ENCODE measurements around the gene SERINC5.

Gene SERINC5

DNA sequence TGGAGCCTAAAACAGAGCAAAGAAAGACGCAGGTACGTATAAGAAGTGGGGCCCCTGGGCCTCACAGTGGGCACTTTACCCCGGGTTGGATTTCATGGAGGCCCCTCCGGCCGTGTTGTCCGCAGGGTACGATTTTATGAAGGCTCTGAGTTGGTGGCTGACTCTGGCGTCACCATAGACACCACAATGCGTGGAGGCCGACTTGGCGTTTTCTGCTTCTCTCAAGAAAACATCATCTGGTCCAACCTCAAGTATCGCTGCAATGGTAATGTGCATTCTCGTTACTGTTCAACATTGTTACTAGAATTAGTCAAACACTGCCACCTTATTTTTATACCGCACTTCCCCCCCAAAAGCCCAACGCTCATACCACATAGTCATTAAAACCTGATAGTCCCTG is 173.6 kb downstream of the SERINC5 start:
- Histone ChIP-seq H3K9me3 (ENCODE audit: severe bottlenecking) (no peaks in the 10 kb centered on the region), H3K36me3 (peaks cover 5% of the 10 kb centered on the region), H3K27me3 (ENCODE audit: insufficient read depth, low read depth, severe bottlenecking) (no peaks in the 10 kb centered on the region), H3K4me3 (ENCODE audit: low read depth, low read length) (no peak overlapping the region), H3K27ac (peak overlapping the region; percentile 11)
- TF ChIP-seq, protein P1, sequence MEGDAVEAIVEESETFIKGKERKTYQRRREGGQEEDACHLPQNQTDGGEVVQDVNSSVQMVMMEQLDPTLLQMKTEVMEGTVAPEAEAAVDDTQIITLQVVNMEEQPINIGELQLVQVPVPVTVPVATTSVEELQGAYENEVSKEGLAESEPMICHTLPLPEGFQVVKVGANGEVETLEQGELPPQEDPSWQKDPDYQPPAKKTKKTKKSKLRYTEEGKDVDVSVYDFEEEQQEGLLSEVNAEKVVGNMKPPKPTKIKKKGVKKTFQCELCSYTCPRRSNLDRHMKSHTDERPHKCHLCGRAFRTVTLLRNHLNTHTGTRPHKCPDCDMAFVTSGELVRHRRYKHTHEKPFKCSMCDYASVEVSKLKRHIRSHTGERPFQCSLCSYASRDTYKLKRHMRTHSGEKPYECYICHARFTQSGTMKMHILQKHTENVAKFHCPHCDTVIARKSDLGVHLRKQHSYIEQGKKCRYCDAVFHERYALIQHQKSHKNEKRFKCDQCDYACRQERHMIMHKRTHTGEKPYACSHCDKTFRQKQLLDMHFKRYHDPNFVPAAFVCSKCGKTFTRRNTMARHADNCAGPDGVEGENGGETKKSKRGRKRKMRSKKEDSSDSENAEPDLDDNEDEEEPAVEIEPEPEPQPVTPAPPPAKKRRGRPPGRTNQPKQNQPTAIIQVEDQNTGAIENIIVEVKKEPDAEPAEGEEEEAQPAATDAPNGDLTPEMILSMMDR (IDR thresholded peaks at IDR 0.05; ENCODE audit: low read depth, low read length): no peak
- DNase-seq: no peak

DNA sequence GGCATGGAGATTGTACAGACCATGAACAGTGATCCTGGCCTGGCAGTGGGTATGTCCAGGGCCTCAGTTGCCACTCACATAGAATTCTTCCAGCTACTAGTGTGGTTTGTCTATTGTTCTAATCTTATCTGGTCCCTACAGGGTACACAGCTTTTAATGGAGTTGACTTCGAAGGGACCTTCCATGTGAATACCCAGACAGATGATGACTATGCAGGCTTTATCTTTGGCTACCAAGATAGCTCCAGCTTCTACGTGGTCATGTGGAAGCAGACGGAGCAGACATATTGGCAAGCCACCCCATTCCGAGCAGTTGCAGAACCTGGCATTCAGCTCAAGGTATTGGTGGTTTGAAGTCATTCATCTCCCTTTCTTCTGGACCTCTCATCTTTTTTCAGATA is 176.9 kb downstream of the SERINC5 start:
- H3K36me3 ChIP-seq: peaks cover 5% of the 10 kb centered on the region
- no peak for DNase-seq
- no peaks in the 10 kb centered on the region for H3K27me3 ChIP-seq (ENCODE audit: insufficient read depth, low read depth, severe bottlenecking)
- no peak overlapping the region for H3K4me3 ChIP-seq (ENCODE audit: low read depth, low read length)
- TF ChIP-seq, protein P1 (IDR thresholded peaks at IDR 0.05; ENCODE audit: low read depth, low read length): no peak
- H3K27ac ChIP-seq: no peak overlapping the region
- H3K9me3 ChIP-seq (ENCODE audit: severe bottlenecking): no peaks in the 10 kb centered on the region

DNA sequence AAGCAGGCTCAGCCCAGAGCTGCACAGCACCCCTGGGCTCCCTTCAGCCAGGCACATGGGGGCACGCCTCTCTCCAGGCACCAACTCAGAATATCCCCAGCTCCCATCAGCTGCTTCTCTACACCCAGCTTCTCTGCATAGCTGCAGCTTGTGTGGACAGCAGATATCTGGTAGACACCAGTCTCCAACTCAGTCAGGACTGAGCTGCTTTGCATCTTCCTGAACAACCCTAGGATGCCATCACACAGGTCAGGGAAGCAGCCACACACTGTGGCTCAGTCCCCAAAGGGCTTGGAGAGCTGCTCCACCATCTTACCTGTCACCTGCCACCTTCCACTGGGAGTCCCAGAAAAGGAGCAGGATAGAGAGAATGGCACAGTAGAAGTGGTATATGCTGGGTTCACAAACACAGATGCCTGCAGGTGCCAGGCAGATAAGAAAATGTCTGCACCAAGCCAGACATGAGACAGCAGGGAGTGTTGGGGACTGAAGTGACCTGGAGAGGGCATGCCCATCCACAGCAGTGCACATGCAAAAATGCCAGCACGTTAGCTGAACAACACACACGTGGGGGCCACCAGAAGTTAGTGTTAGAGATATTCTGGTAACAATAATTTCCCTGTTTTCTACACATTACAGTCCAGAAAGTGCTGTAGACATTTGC is 178.7 kb downstream of the SERINC5 start:
- no peak for DNase-seq
- Histone ChIP-seq H3K27me3 (ENCODE audit: insufficient read depth, low read depth, severe bottlenecking) (no peaks in the 10 kb centered on the region), H3K36me3 (peaks cover 3% of the 10 kb centered on the region), H3K27ac (no peak overlapping the region), H3K4me3 (ENCODE audit: low read depth, low read length) (no peak overlapping the region), H3K9me3 (ENCODE audit: severe bottlenecking) (no peaks in the 10 kb centered on the region)
- TF ChIP-seq, protein P1 (IDR thresholded peaks at IDR 0.05; ENCODE audit: low read depth, low read length): no peak

DNA sequence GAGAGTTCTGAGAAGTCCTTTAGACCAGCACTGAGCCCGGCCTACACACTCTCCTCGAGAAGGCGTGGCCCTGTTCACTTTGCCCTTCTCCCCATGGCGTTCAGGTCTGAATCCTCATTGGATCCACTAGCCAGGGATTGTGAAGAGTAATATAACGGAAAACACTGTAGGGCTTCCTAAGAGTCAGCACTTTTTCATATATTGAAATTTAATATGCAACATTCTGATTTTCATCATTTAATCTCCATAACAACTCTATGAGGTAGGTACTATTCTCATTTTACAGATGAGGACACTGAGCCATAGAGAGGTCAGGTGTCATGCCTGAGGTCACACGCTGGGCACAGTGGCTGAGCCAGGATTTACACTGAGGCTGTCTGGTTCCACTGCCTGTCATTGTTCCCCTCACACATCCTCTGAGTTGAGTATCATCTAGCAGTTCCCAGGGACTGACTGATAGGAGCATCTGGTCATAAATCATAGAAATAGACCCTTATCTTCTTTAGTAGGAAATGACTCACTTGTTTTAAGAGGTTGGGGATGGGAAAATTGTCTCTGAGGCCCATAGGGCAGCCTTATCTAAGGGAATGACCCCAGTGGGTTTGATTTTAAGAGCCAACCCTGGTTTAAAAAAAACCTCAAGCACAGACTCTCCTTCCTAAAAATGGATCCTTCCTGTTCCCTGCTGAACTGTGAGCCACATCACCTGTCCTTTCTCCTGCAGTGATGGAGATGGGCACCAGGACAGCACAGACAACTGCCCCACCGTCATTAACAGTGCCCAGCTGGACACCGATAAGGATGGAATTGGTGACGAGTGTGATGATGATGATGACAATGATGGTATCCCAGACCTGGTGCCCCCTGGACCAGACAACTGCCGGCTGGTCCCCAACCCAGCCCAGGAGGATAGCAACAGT is 179.5 kb downstream of the SERINC5 start:
- no peaks in the 10 kb centered on the region for H3K9me3 ChIP-seq (ENCODE audit: severe bottlenecking)
- TF ChIP-seq, protein P1 (IDR thresholded peaks at IDR 0.05; ENCODE audit: low read depth, low read length): no peak
- H3K4me3 ChIP-seq (ENCODE audit: low read depth, low read length): no peak overlapping the region
- no peak overlapping the region for H3K27ac ChIP-seq
- no peaks in the 10 kb centered on the region; the same call in 1 of the 2 replicates for H3K36me3 ChIP-seq
- no peaks in the 10 kb centered on the region for H3K27me3 ChIP-seq (ENCODE audit: insufficient read depth, low read depth, severe bottlenecking)
- no peak for DNase-seq

DNA sequence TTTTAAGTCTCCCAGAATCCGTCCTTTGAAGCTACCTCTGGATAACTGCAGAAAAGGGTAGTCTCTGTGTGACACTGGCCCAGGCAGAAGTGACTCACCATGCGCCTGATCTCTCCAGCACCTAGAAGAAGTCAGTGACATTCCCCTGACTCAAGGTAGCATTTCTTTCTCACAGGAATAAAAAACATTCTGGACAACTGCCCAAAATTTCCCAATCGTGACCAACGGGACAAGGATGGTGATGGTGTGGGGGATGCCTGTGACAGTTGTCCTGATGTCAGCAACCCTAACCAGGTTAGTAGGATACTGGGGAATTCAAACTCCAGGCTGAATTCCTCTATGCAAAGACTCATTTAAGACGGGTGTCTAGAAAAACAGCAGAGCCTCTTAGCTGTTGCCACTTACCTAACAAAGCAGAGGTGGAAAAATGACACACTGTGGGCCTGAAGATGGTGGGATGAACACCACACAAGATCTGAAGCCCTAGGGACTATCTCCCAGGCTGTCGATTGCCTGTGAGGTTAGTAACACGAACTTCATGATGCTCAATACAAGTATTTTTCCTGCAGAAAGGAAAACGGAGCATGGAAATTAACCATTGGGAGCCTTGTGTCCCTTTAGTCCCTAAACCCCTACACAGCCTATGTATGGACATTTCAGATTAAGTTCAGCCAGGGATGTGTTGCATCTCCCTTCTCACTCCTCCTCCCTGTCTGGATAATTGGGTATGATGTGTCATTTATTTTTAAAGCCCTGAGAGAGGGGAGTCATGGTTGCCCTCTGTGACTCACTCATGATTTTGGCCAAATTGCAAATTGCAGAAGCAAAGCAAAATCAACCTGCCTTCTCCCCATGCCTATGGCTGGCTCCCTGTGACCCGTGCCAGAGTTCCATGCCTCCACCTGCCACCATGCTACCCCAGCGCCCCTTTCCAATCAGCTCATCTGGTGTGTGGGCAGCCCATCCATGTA is 183.5 kb downstream of the SERINC5 start:
- TF ChIP-seq, protein P1 (IDR thresholded peaks at IDR 0.05; ENCODE audit: low read depth, low read length): no peak
- DNase-seq: no peak
- H3K27ac ChIP-seq: no peak overlapping the region
- no peaks in the 10 kb centered on the region for H3K36me3 ChIP-seq
- no peaks in the 10 kb centered on the region for H3K27me3 ChIP-seq (ENCODE audit: insufficient read depth, low read depth, severe bottlenecking)
- no peak overlapping the region for H3K4me3 ChIP-seq (ENCODE audit: low read depth, low read length)
- H3K9me3 ChIP-seq (ENCODE audit: severe bottlenecking): no peaks in the 10 kb centered on the region
